B cell (primary cell): ENCODE measurements around the gene LMO7. TPM values are rescaled to one million over a fixed set of nuclear protein-coding genes. Genes with fewer than 3 reads are reported as not detected.

ENCODE experiments used
- ATAC-seq: fragments of 200-7000 bp; cut with Tn5 transposase; one replicate; pipeline ENCODE4 v1.10.0; 2021; ENCODE audit warnings: low read depth, mild to moderate bottlenecking, moderate number of reproducible peaks, moderate library complexity
- CTCF ChIA-PET: fragments of 350-600 bp; sonication (Branson Sonifier 250); formaldehyde crosslinking; loops from one replicate; lab custom pipeline; 2021; ENCODE audit warnings: antibody characterized with exemption, inconsistent platforms; lab: Charles Lee
- POLR2A ChIA-PET: fragments of 350-600 bp; sonication (Branson Sonifier 250); formaldehyde crosslinking; loops from one replicate; lab custom pipeline; 2021; ENCODE audit warnings: antibody characterized with exemption; lab: Charles Lee
- DNase-seq: peaks from one replicate; pipeline ENCODE4 v3.0.0; 2013
- H2AFZ ChIP-seq: 2 replicates; pipeline ENCODE4 v1.6.1; 2012; ENCODE audit warnings: mild to moderate bottlenecking, low read depth, low read length; ENCODE audit not compliant: insufficient read depth, poor library complexity, severe bottlenecking
- H3K27ac ChIP-seq, 2 donors: 1 replicate in 1 of 2; 2 replicates in 1 of 2; pipeline ENCODE4 v1.5.1; 2012 to 2013; ENCODE audit warnings: low read length in 2 of 2, mild to moderate bottlenecking in 2 of 2, moderate library complexity in 1 of 2
- H3K27me3 ChIP-seq, 4 experiments: fragments of 200-600 bp in 1 of 4; sonication (generic) in 1 of 4; replicated peaks in 1 of 4; 1 replicate in 2 of 4; 2 replicates in 2 of 4; pipeline versions ENCODE4 v1.6.1 to v1.7.0; 2013 to 2016; ENCODE audit warnings: low read length in 3 of 4, mild to moderate bottlenecking in 2 of 4, mixed read lengths in 1 of 4, moderate library complexity in 1 of 4; ENCODE audit not compliant: insufficient read depth in 4 of 4, control insufficient read depth in 3 of 4; ENCODE audit errors: control extremely low read depth in 1 of 4
- H3K36me3 ChIP-seq, 2 experiments: replicated peaks in 1 of 2; 1 replicate in 1 of 2; 2 replicates in 1 of 2; pipeline versions ENCODE4 v1.6.1 to v1.7.1; 2013; ENCODE audit warnings: low read length in 1 of 2; ENCODE audit not compliant: insufficient read depth in 2 of 2, control insufficient read depth in 1 of 2; ENCODE audit errors: control extremely low read depth in 1 of 2, extremely low read depth in 1 of 2
- H3K4me1 ChIP-seq, 2 donors: fragments of 200-600 bp in 1 of 2; sonication (generic) in 1 of 2; 1 replicate in 1 of 2; 2 replicates in 1 of 2; pipeline versions ENCODE4 v1.5.1 to v1.6.1; 2013 to 2017; ENCODE audit warnings: low read length in 2 of 2; ENCODE audit not compliant: control insufficient read depth in 2 of 2, insufficient read depth in 2 of 2
- H3K4me2 ChIP-seq: replicated peaks from 2 replicates; pipeline ENCODE3; 2012; ENCODE audit warnings: mild to moderate bottlenecking, low read depth, low read length; ENCODE audit not compliant: poor library complexity, severe bottlenecking
- H3K4me3 ChIP-seq, 5 experiments: fragments of 200-600 bp in 1 of 5; sonication (generic) in 1 of 5; 1 replicate in 3 of 5; 2 replicates in 2 of 5; pipeline versions ENCODE4 v1.5.1 to v1.7.0; 2011 to 2016; ENCODE audit warnings: low read length in 4 of 5, mild to moderate bottlenecking in 4 of 5, low read depth in 2 of 5, control low read depth in 1 of 5, moderate library complexity in 1 of 5; ENCODE audit not compliant: insufficient read depth in 1 of 5; ENCODE audit errors: control extremely low read depth in 1 of 5, extremely low read depth in 1 of 5
- H3K79me2 ChIP-seq: fragments of 200-600 bp; sonication (generic); one replicate; pipeline ENCODE4 v1.6.0; 2016; ENCODE audit warnings: low read length; ENCODE audit not compliant: control insufficient read depth, insufficient read depth
- H3K9ac ChIP-seq: fragments of 200-600 bp; sonication (generic); 2 replicates; pipeline ENCODE4 v1.6.1; 2017; ENCODE audit warnings: mild to moderate bottlenecking, low read length, moderate library complexity
- H3K9me3 ChIP-seq, 3 donors: one replicate each; pipeline versions ENCODE4 v1.6.1 to v1.7.1; 2013; ENCODE audit warnings: low read length in 2 of 3; ENCODE audit not compliant: control insufficient read depth in 2 of 3, insufficient read depth in 1 of 3; ENCODE audit errors: control extremely low read depth in 1 of 3
- H4K20me1 ChIP-seq: 2 replicates; pipeline ENCODE4 v1.6.0; 2012; ENCODE audit warnings: mild to moderate bottlenecking, low read length; ENCODE audit not compliant: insufficient read depth, control insufficient read depth, poor library complexity, severe bottlenecking
- H3K27ac Mint-ChIP-seq: one replicate; pipeline ENCODE4 v1.8.0; 2021; ENCODE audit warnings: mixed read lengths
- H3K27me3 Mint-ChIP-seq: one replicate; pipeline ENCODE4 v1.8.0; 2021; ENCODE audit warnings: mixed read lengths
- H3K4me1 Mint-ChIP-seq: one replicate; pipeline ENCODE4 v1.8.0; 2021; ENCODE audit warnings: mixed read lengths
- H3K4me3 Mint-ChIP-seq: one replicate; pipeline ENCODE4 v1.8.0; 2021; ENCODE audit warnings: mixed read lengths
- H3K9me3 Mint-ChIP-seq: one replicate; pipeline ENCODE4 v1.8.0; 2022; ENCODE audit warnings: mixed read lengths; ENCODE audit not compliant: insufficient read depth
- CTCF ChIP-seq: fragments of 200-600 bp; IDR thresholded peaks from one replicate; pipeline ENCODE4 v1.8.0; 2022; ENCODE audit warnings: antibody characterized with exemption, mild to moderate bottlenecking
- EZH2 ChIP-seq: IDR thresholded peaks from 2 replicates; pipeline ENCODE4 v1.6.1; 2012; ENCODE audit warnings: borderline replicate concordance, low read depth, mild to moderate bottlenecking, moderate library complexity, low read length; ENCODE audit not compliant: insufficient read depth, poor library complexity, severe bottlenecking
- WGBS: methylation state at CpG from one replicate; pipeline ENCODE4 v1.1.5; 2013; ENCODE audit warnings: missing lambda C conversion rate; ENCODE audit not compliant: insufficient coverage; 5-methylcytosine and 5-hydroxymethylcytosine counted together
- intact Hi-C: fragments of 100-400 bp; cut with micrococcal nuclease; formaldehyde crosslinking; loops from one replicate; pipeline ENCODE4 v1.10.0; 2022
- polyA plus RNA-seq: library from polyadenylated mRNA; depleted of rRNA; stranded (reverse); fragments of >200 nt; gene quantifications from 2 replicates; pipeline ENCODE4 v1.2.3, GENCODE V29; 2012
- total RNA-seq, 2 donors: library from RNA; stranded (reverse); fragments of 120-200 nt in 1 of 2; gene quantifications; 1 replicate in 1 of 2; 2 replicates in 1 of 2; pipeline versions ENCODE4 v1.2.3 to v1.2.4, GENCODE V29; 2013 to 2022

Gene LMO7
- total and polyA plus RNA-seq, 2 donors (not counting 1 experiment from before 2014, with no cell fraction given): 7.8 to 17.4 TPM

DNA sequence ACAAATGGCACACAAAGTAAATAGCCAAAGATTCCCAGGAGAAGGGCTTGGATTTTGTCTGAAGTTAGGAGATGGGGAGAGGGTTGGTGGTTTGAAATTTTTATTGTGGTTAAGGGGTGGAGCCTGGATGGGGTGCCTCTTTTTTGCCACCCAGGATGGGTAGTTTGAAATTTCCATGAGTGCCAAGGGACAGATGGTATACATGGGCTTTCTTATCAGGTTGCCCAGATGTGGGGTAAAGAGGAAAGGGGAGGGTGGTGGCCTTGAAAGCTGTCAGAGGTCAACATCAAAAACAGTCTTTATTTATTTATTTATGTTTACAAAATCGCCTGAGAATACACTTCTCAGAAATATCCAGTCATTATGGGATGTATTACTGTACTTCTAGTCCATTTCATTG is 46.2 kb downstream of the LMO7 start:
- TF ChIP-seq EZH2 (no peak), CTCF (no peak)
- CTCF ChIA-PET: interaction anchor here (1.3 kb wide), 1 partner anchor 13 kb away, joined by 4 read pairs; no protein-coding TSS in a partner anchor

GRCh38 chr13:75685239-75685697 is 49.1 kb downstream of the LMO7 start:
- no peak for DNase-seq
- CTCF ChIA-PET: interaction anchor here (0.9 to 1.5 kb wide), 2 partner anchors 11 to 13 kb away, joined by 3 to 9 read pairs; no protein-coding TSS in a partner anchor
- Histone ChIP-seq H3K9ac (no peak overlapping the region), H3K36me3 (no peaks in the 10 kb centered on the region), H3K4me3 (no peak overlapping the region), H3K9me3 (no peaks in the 10 kb centered on the region), H3K79me2 (no peaks in the 10 kb centered on the region), H3K4me1 (no peaks in the 10 kb centered on the region), H4K20me1 (no peaks in the 10 kb centered on the region), H3K4me2 (no peak overlapping the region), H3K27ac (no peak overlapping the region), H2AFZ (no peak overlapping the region), H3K27me3 (no peaks in the 10 kb centered on the region)
- intact Hi-C loops: no loop called here
- Mint-ChIP-seq H3K4me1 (no peaks in the 10 kb centered on the region), H3K27ac (no peak overlapping the region), H3K9me3 (no peaks in the 10 kb centered on the region), H3K4me3 (no peak overlapping the region), H3K27me3 (no peaks in the 10 kb centered on the region)
- WGBS: 91% methylated on average over 1 of the region's 2 CpGs
- TF ChIP-seq EZH2: no peak
- TF ChIP-seq CTCF: no peak
- POLR2A ChIA-PET: no interaction called here
- no peak for ATAC-seq

More for the DNA sequence above, 46.2 kb downstream of the LMO7 start:
- H3K9me3 ChIP-seq: no peaks in the 10 kb centered on the region
- H3K27me3 Mint-ChIP-seq: no peaks in the 10 kb centered on the region
- intact Hi-C loops: no loop called here
- no peak overlapping the region for H3K4me3 ChIP-seq
- no peak overlapping the region for H3K9ac ChIP-seq
- no peaks in the 10 kb centered on the region for H3K79me2 ChIP-seq
- no peak overlapping the region for H3K4me3 Mint-ChIP-seq
- H3K27me3 ChIP-seq: no peaks in the 10 kb centered on the region
- no peak overlapping the region for H3K27ac Mint-ChIP-seq
- no peaks in the 10 kb centered on the region for H3K4me1 ChIP-seq
- H3K4me1 Mint-ChIP-seq: no peaks in the 10 kb centered on the region
- POLR2A ChIA-PET: no interaction called here
- no CpG with 5 or more reads among the region's 1 CpG for WGBS
- H3K36me3 ChIP-seq: no peaks in the 10 kb centered on the region
- ATAC-seq: no peak
- H3K27ac ChIP-seq: no peak overlapping the region
- no peak for DNase-seq
- no peaks in the 10 kb centered on the region for H4K20me1 ChIP-seq
- H2AFZ ChIP-seq: no peak overlapping the region
- H3K4me2 ChIP-seq: no peak overlapping the region
- H3K9me3 Mint-ChIP-seq: no peaks in the 10 kb centered on the region
